ENCODE measurements around the gene SPN.
"Not testable (repeated sequence)": the region's sequence is repeated elsewhere in the genome, so short reads cannot be mapped to it uniquely, and the experiment has no call there.

The SPN gene

DNA sequence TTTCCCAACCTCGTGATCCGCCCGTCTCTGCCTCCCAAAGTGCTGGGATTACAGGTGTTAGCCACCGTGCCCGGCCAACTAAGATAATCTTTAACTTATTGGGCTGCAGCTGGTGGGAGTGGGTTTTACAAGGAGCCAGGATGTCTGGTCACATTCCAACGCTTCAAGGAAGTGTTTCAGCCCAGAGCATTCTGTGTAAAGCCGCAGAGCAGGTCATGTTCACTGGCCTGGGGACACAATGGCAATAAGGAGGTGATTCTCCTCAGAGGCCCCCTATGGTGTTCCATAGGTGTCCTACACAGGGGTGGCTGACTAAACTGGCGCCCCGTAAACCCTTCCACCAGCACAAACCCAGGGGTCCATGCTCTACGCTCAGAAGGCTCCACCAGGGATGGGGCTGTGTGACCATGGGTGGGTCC lies 17.1 kb downstream of the SPN start:
- no peak for DNase-seq

GRCh38 chr16:29683543-29684090 lies 20.6 kb downstream of the SPN start:
- no peak for DNase-seq

- no peak for DNase-seq
Observed at GRCh38 chr16:29684679-29685078, 21.6 kb downstream of the SPN start.

DNA sequence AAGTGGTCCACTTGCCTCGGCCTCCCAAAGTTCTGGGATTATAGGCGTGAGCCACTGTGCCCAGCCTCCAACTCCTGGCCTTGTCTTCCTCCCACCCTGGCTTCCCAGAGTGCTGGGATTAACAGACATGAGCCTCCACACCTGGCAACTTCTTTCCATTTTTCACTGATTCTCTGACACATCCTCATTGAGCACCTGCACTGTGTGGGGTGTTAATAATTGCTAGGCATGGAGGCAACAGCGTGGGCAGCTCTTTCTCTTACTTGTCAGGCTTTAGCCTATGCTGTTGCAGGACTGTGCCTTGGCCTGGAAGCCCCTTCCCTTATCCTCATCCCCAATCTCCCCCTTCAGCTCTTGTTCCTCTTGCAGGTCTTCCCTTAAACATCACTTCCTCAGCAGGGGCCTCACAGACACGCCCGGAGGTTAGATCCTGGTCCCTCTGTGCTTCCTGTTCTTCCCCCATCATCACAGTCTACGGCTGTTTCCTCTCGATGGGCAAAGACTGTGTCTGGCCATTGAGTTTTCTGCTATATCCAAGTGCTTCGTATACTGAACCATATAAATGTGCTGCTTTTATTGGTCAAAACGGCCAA lies 23.8 kb downstream of the SPN start:
- DNase-seq: peak; percentile 78

DNA sequence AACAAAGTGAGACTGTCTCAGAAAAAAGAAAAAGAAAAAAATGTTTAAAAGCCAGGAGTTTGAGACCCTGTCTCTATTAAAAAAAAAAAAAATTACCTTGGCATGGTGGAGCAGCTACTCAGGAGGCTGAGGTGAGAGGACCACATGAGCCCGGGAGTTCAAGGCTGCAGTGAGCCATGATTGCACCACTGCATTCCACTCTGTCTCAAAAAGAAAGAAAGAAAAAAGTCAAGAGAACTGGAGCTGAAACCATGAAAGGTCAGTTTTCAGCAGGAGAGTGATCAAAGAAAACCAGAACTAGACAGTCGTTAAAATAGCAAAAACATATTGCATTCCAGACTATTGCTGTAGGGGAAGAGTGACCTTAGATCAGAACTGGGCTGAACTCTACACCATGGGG lies 24.7 kb downstream of the SPN start:
- DNase-seq: no peak

- no peak for DNase-seq
Observed at GRCh38 chr16:29688172-29688571, 25.1 kb downstream of the SPN start.

- not testable (repeated sequence) for DNase-seq
Observed at GRCh38 chr16:29689490-29690351, 26.7 kb downstream of the SPN start.

GRCh38 chr16:29692606-29693005 lies 29.6 kb downstream of the SPN start:
- DNase-seq: not testable (repeated sequence)

DNA sequence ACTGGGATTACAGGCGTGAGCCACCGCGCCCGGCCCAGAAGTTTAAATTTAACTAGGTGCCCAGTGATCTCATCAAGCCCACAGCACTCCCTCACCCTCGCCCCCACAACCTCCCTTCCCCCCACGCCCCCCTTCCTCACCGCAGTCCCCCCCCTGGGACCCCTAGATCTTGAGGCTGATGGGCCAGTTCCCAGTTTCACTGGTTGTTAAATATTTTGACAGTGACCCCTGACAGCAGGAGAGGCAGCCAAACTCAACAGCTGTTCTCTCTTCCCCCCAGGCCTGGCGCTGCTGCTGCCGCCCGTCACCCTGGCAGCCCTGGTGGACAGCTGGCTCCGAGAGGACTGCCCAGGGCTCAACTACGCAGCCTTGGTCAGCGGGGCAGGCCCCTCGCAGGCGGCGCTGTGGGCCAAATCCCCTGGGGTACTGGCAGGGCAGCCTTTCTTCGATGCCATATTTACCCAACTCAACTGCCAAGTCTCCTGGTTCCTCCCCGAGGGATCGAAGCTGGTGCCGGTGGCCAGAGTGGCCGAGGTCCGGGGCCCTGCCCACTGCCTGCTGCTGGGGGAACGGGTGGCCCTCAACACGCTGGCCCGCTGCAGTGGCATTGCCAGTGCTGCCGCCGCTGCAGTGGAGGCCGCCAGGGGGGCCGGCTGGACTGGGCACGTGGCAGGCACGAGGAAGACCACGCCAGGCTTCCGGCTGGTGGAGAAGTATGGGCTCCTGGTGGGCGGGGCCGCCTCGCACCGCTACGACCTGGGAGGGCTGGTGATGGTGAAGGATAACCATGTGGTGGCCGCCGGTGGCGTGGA lies 31.5 kb downstream of the SPN start:
- DNase-seq: no peak

DNA sequence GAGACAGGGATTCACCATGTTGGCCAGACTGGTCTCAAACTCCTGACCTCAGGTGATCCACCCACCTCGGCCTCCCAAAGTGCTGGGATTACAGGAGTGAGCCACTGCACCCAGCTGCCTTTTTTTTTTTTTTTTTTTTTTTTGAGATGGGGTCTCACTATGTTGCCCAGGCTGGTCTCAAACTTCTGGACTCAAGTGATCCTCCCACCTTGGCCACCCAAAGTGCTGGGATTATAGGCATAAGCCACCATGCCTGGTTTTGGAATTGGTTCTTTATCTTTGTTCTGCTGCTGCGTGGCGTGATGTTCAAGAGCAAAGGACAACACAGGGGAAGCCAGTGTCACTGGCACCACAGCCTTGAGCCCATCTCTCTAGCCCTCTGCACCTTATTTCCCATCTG lies 32.6 kb downstream of the SPN start:
- not testable (repeated sequence) for DNase-seq

- no peak for DNase-seq
Observed at GRCh38 chr16:29696881-29697331, 33.9 kb downstream of the SPN start.

GRCh38 chr16:29697391-29697790 lies 34.3 kb downstream of the SPN start:
- DNase-seq: no peak

DNA sequence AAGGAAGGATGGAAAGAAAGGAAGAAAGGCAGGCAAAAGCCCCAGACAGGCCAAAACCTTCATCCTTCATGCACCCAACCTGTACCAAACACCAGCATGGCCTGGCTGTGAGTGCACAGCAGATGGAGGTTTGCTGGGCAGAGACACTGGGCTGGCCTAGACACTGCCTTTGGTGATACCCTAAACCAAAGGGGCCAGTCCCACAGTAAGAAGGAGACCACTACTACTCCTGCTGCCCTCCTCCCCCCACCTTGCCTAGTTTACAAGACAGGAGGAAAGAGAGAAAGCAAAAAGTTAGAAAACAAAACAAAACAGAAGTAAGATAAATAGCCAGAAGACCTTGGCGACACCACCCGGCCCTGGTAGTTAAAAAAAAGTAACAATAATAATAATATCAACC lies 35.0 kb downstream of the SPN start:
- no peak for DNase-seq

- DNase-seq: no peak
Observed at GRCh38 chr16:29698484-29699323, 35.7 kb downstream of the SPN start.

DNA sequence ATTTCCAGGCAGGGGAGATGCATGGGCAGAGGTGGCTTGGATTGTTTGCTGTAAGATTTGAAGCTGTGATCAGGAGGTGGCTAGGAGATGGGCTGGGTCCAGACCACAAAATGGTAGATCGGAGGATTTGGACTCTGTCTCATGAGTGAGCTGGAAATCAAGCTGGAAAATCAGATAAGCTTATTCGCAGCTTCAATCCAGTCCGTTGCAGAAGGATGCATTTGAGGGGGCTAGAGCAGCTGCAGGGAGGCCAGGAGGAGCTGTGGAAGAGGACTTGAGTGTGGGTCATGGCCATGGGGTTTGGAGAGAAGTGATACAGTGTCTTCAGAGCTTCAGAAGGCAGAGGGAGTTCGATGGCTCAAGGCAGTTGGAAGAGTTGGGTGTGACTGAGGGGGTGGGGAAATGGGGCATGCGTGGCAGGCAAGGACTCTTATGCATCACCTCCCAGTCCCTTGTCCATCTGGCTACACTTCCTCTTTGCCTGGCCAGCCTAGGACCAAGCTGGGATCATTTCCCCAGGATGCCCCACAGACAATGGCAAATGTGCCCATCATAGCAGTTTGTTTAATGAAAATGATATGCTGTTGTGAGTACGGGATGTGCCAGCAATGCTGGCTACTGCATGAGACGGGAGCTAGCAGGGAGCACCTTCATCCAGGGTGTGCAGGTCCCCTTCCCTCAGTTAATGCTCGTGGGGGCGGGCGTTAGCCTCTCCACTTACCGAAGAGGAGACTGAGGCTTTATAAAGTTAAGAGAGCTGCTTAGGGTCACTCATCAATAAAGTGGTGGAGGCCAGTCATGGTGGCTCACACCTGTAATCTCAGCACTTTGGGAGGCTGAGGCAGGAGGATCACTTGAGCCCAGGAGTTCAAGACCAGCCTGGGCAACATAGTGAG lies 36.5 kb downstream of the SPN start:
- DNase-seq: no peak

- peak; percentile 70 for DNase-seq
Observed at GRCh38 chr16:29700253-29700987, 37.4 kb downstream of the SPN start.

- no peak for DNase-seq
Observed at GRCh38 chr16:29701214-29701555, 38.1 kb downstream of the SPN start.

DNA sequence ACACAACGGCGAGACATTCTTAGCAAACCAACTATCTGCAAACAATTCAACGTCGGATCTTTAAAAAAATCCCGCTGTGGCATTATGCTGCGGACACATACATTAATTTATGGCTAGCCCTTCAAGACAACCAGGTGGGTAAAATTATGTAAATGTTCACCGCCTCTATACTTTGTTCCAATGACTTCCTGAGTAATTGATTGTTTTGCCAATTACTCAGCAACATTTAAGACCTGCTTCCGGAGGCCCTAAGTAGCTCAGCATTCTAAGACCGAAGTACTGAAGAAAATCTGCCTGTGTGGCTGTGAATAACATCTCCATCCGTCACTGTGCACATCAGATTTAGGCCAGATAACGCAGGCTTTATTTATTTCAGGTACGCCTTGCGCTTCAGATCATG lies 39.2 kb downstream of the SPN start:
- no peak for DNase-seq

DNA sequence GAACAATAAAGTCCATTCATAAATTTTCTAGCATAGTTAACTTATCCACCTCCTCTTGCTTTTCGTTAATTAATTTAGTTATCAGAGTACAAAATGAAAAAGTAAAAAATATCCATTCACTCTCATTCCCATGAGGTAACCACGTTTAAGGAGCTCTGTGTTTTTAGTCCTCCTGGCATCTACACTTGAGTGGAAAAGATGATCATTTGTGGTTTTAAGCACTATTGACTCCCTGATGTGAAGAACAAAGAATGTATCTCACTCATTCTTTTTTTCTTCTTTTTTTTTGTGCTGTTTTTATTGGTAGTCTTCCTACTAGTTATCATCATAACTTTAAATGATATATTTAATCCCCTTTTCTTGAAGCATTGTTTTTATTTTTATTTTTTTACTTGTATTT lies 42.0 kb downstream of the SPN start:
- DNase-seq: no peak

GRCh38 chr16:29707160-29707559 lies 44.1 kb downstream of the SPN start:
- not testable (repeated sequence) for DNase-seq

All from GDM1 (cell line).